ENCODE data around the gene PER1.
"Not testable (repeated sequence)": the region's sequence is repeated elsewhere in the genome, so short reads cannot be mapped to it uniquely, and the experiment has no call there.

The PER1 gene

DNA sequence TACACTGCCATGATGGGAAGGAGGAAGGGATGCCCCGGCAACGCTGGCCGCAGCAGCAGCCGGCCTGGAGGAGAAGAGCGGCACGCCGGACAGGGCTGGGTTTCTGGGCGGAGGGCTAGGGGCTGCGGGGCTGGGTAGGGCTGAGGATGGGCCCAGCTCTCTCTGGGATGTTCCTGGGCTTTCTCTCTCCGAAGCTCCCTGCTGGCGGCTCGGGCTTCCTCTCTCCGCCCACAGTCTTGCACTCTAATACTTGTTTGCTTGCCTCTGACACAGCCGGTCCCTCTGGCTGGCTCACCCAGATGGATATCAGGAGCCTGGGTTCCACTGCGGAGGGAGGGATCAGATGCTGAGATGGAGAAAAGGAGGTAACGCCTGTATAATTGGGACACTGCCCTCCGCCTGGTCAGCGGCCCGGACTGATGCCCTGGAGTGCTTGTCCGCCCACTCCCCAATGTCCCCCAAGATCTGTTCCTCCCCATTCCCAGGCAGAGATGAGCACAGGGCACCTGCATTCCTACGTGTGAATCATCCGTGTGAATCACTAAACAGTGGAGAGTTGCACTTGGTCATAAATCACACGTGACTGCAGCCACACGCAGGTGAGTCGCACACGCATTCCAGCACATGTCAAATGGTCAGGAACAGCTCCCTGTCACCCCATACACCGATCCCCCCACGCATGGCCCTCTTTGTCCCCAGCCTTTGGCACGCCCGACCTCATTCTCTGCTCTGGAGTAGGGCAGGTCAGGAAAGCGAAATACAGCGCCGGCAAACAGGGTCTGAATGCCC lies 34.0 kb downstream of the PER1 start, which contains the start of gene ALOXE3:
TSS of gene ALOXE3 (minus strand) at position 535 of the 789 bp plus-strand sequence. CDS start at position 11, 524 bp downstream.
- no peak for FAIRE-seq

GRCh38 chr17:8117367-8117979 lies 34.7 kb downstream of the PER1 start:
- FAIRE-seq = no peak

DNA sequence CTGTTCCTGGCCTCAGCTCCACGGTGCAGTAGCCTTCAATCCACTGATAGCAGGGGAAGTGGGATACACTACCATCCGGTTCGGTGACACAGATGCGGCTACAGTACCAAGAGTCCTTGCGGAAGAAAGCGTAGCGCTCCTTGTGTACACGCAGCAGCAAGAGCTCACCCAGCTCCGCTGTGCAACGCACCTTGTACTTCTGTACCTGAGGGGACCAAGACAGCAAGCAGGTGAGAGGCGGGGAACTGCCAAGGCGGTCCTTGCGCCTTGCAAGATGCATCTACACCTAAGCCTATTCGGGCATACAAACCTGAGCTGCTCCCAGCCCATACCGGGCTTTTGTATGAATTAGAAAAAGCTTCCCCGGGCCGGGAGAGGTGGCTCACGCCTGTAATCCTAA lies 35.4 kb downstream of the PER1 start:
- no peak for FAIRE-seq

- no peak for FAIRE-seq
Observed at GRCh38 chr17:8110907-8111306, 41.3 kb downstream of the PER1 start.

DNA sequence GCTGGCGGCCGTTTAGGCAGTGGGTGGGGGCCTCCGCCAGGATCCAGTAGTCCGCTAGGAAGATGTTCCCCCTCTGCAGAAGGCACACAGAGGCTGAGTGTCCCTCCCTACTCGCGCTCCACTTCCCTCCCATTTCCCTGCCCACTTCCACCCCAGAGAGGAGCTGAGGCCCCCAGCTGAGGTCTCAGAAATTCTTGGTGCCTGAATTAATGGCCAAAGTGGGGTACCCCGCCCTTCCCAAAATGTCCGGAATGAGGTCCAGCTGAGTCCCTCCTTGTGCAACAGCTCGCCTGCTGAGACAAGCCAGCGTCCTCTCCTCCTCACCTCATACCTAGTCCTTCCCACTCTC lies 41.8 kb downstream of the PER1 start:
- FAIRE-seq = no peak

DNA sequence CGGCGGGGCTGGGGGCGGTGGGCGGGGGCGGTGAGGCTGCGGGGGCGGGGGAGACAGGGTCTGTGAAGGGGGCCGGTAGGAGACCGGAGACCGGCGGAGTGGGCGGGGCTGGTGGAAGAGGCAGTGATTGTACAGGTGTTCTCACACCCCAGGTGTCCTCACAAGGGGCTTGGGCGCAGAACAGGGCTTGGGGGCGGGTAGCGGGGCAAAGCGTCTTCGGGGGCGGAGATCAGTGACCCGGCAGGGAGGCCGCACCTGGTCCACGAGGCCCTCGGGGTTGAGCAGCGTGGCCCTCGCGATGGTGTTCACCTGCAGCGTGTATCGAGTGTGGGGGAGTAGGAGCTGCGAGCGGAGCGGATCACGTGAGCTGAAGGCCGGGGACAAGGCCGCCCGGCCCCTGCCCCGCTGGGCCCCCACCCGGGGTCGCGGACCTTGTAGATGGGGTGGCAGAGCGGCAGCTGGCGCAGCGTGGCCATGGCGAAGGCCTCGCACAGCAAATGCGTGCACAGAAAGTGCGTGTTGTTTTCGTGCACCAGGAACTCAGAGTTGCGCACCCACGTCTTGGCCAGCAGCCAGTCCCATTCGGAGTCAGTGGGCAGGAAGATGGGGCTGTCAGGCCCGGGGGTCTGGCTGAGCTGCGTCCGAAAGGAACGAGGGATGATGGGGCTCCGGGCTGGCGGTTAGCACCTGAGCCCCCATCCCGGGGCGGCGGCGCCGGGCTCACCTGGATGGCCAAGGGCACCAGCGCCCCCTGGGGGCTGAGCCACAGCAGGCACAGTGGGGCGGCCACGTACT lies 42.3 kb downstream of the PER1 start:
- no peak for FAIRE-seq

- no peak for FAIRE-seq
Observed at GRCh38 chr17:8108972-8109660, 43.1 kb downstream of the PER1 start.

- not testable (repeated sequence) for FAIRE-seq
Observed at GRCh38 chr17:8106980-8107379, 45.2 kb downstream of the PER1 start.

DNA sequence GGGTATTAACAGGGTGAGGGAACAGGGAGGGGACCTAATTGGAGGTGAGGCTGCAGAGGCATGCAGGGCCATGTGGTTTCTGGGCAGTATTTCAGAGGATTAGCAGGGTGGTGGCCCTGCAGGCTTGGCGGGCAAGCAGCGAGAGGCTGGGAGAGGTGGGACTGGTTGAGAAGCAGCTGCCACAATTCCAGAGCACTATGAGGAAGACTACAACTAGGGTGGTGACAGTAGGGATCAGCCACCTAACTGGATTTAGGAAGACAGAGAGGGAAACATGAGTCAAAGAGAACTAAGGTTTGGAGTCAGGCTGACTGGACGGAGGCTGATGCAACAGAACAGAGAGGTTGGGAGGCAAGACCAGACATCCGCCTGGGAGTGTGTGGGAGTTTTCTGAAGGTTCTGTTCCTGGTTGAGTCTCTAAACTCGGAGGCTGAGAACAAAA lies 46.2 kb downstream of the PER1 start:
- FAIRE-seq = no peak

DNA sequence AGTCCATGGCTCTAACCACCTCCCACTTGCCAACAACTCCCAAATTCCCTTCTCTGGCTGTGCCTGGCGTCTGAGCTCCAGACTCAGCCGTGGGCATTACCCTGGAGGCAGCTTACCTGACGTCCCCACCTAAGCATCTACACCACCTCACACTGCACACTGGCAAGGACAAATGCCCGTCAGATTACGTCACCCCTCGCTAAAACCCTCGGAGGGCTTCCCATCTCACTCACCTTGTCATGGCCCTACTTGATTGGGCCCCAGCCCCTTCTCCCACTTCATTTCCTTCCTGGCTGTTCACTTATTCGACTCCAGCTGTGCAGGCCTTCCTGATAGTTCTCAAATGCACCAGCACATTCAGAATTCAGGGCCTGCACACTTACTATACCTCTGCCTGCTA lies 47.3 kb downstream of the PER1 start:
- no peak for FAIRE-seq

DNA sequence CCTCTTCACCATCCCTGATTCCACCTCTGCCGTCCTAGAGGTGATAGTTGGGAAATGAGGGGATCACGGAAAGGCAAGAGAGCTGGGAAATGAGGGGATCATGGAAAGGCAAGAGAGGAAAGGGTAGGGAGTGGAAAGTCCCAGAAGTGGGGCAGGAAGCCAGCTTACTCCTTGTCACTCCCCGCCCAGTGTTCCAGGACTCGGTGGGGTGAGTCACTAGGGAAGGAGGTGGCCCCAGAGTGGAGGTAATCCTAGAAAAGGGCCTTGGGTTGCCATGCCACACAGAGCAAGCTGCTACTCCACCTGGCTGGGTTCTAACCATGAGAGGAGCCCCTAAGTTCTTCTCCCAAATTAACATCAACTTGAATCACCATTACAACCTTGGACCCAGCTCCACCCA lies 48.7 kb downstream of the PER1 start:
- FAIRE-seq = no peak

- no peak for FAIRE-seq
Observed at GRCh38 chr17:8101721-8102120, 50.5 kb downstream of the PER1 start.

DNA sequence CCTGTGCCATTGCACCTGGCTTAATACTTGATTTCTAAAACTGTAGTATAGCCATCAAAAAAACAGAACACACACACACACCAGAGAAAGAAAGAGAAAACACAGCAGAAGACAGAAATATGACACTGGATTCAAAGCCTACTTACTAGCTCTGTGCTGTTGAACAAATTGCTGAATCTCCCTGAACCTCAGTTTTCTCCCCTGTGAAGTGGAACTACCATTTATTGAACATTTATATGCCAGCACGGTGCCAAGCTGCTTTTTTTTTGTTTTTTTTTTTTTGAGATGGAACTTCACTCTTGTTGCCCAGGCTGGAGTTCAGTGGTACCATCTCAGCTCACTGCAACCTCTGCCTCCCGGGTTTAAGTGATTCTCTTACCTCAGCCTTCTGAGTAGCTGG lies 51.4 kb downstream of the PER1 start:
- no peak for FAIRE-seq

DNA sequence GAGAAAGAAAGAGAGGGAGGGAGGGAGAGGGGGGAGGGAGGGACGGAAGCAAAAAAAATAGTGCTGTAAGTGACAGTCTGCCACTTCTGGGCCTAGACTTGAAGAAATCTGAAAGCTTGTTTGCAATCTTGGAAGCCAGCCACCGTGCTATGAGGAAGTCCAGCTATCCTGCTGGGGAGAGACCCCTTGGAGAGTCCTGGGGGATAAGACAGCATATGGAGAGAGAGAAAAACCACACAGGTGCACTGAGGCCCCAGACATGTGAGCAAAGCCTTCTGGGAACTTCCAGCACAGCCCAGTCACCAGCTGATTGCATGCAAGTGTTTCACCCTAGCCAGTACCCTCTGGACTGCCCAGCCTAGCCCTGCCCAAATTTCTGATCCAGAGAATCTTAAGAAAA lies 52.1 kb downstream of the PER1 start:
- no peak for FAIRE-seq

GRCh38 chr17:8096541-8096940 lies 55.7 kb downstream of the PER1 start:
- no peak for FAIRE-seq

DNA sequence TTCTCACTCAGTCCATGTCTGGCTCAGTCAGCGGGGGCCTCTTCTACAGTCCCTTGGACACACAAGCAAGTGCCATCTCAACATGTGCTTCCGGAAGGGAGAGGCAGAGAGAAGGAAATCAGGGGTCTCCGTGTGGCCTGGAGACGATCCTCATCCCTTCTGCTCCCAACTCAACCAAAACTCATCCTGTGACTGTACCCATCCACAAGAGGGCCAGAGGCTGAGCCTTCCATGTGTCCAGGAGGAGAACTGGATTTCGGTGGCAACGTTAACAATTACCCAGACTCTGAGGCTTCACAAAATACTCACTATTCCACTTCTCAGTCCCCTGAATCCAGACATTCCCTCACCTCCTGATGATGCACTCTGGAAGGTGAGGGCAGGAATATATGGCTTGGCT lies 56.8 kb downstream of the PER1 start:
- FAIRE-seq = no peak

DNA sequence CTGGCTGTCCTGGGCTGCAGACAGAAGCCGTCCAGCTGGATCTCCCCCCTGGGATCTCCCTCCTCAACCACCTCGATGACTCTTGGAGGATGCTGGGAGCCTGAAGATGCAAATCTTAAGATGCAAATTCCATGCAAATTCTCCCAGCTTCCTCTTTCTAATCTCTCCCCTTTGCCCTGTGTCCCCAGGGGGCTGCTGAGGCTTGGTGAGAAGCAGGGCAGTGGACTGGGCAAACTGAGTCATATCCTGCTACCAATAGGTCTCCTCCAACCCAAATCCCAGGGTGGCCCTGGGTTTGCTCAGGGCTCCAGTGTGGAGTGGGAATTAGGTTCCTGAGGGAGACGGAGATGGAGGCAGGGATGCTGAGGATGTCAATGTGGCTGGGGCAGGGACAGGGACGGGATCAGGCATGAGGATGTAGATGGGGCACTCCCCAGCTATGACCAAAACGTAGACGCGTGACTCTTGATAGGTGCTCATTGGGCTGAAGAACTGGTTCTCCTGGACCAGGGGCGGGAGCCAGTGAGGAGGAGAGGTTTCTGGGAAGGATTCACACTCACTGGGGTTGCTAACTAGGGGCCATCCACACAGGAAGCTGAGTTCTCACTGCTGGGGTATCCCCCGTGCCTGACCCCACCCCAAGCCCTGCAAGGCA lies 61.0 kb downstream of the PER1 start:
- no peak for FAIRE-seq
